HepG2 (cell line): ENCODE results near the gene BCAS3. TPM values are rescaled to one million over a fixed set of nuclear protein-coding genes. Genes with fewer than 3 reads are reported as not detected.

ENCODE experiments used
- ATF4 ChIP-seq, 2 experiments: fragments of 450-650 bp in 1 of 2; sonication (generic) in 1 of 2; formaldehyde crosslinking; IDR thresholded peaks; 2 replicates each; pipeline versions ENCODE4 v1.5.0 to v1.8.0; 2020 to 2022; ENCODE audit warnings: mild to moderate bottlenecking in 1 of 2, missing genetic modification reagents in 1 of 2
- EP300 ChIP-seq, 3 experiments: sonication (generic) in 1 of 3; formaldehyde crosslinking in 1 of 3; IDR thresholded peaks; 2 replicates each; pipeline versions ENCODE4 v1.5.1 to v1.6.1; 2011 to 2020; ENCODE audit warnings: low read depth in 2 of 3, low read length in 2 of 3, borderline replicate concordance in 1 of 3, improper control_type of control experiment in 1 of 3, mild to moderate bottlenecking in 1 of 3, missing genetic modification reagents in 1 of 3, moderate library complexity in 1 of 3
- FOXA3 ChIP-seq: IDR thresholded peaks from 2 replicates; pipeline ENCODE4 v1.6.1; 2016; ENCODE audit warnings: missing genetic modification reagents, missing compliant biosample characterization
- FOXJ3 ChIP-seq: sonication (generic); formaldehyde crosslinking; IDR thresholded peaks from 2 replicates; pipeline ENCODE4 v1.4.0; 2020; ENCODE audit warnings: missing genetic modification reagents, mild to moderate bottlenecking, borderline replicate concordance
- GTF2F1 ChIP-seq: fragments of 150-350 bp; IDR thresholded peaks from 2 replicates; pipeline ENCODE4 v1.6.1; 2014; ENCODE audit warnings: low read length
- HNF1A ChIP-seq, 2 experiments: sonication (generic) in 1 of 2; formaldehyde crosslinking in 1 of 2; IDR thresholded peaks; 2 replicates each; pipeline versions ENCODE4 v1.4.0 to v1.6.1; 2016 to 2020; ENCODE audit warnings: borderline replicate concordance in 1 of 2, low read depth in 1 of 2, mild to moderate bottlenecking in 1 of 2, missing genetic modification reagents in 1 of 2
- LCORL ChIP-seq, 2 experiments: fragments of 450-650 bp in 1 of 2; sonication (generic) in 1 of 2; formaldehyde crosslinking in 1 of 2; IDR thresholded peaks; 2 replicates each; pipeline versions ENCODE4 v1.5.0 to v1.6.1; 2017 to 2020; ENCODE audit warnings: antibody characterized with exemption in 1 of 2, missing genetic modification reagents in 1 of 2
- NFKB2 ChIP-seq: sonication (generic); formaldehyde crosslinking; IDR thresholded peaks from 2 replicates; pipeline ENCODE4 v1.4.0; 2020; ENCODE audit warnings: missing genetic modification reagents, borderline replicate concordance
- NR2F1 ChIP-seq, 2 experiments: fragments of 450-650 bp in 1 of 2; formaldehyde crosslinking in 1 of 2; IDR thresholded peaks; 2 replicates each; pipeline versions ENCODE4 v1.5.0 to v1.6.1; 2016 to 2020; ENCODE audit warnings: mild to moderate bottlenecking in 1 of 2, missing compliant biosample characterization in 1 of 2, missing genetic modification reagents in 1 of 2, moderate library complexity in 1 of 2
- PATZ1 ChIP-seq: sonication (generic); formaldehyde crosslinking; IDR thresholded peaks from 2 replicates; pipeline ENCODE4 v1.4.0; 2020; ENCODE audit warnings: missing genetic modification reagents
- PAX8 ChIP-seq: sonication (generic); formaldehyde crosslinking; IDR thresholded peaks from 2 replicates; pipeline ENCODE4 v1.8.0; 2022; ENCODE audit warnings: mild to moderate bottlenecking, missing genetic modification reagents, borderline replicate concordance
- POGZ ChIP-seq: sonication (generic); formaldehyde crosslinking; IDR thresholded peaks from 2 replicates; pipeline ENCODE4 v1.4.0; 2020; ENCODE audit warnings: mild to moderate bottlenecking, missing genetic modification reagents
- SNAPC5 ChIP-seq: sonication (generic); formaldehyde crosslinking; IDR thresholded peaks from 2 replicates; pipeline ENCODE4 v1.8.1; 2023; ENCODE audit warnings: mild to moderate bottlenecking, missing genetic modification reagents, borderline replicate concordance
- SRF ChIP-seq: IDR thresholded peaks from 2 replicates; pipeline ENCODE4 v1.6.1; 2011; ENCODE audit warnings: mild to moderate bottlenecking, low read depth, low read length, moderate library complexity
- USF2 ChIP-seq, 2 experiments: sonication (generic) in 1 of 2; formaldehyde crosslinking in 1 of 2; IDR thresholded peaks; 2 replicates each; pipeline versions ENCODE4 v1.5.1 to v1.6.1; 2011 to 2020; ENCODE audit warnings: borderline replicate concordance in 1 of 2, low read depth in 1 of 2, low read length in 1 of 2, mild to moderate bottlenecking in 1 of 2, missing genetic modification reagents in 1 of 2, moderate library complexity in 1 of 2
- ZNF230 ChIP-seq: sonication (generic); formaldehyde crosslinking; IDR thresholded peaks from 2 replicates; pipeline ENCODE4 v1.4.0; 2020; ENCODE audit warnings: mild to moderate bottlenecking, missing genetic modification reagents
- ZNF34 ChIP-seq: sonication (generic); formaldehyde crosslinking; IDR thresholded peaks from 2 replicates; pipeline ENCODE4 v1.4.0; 2020; ENCODE audit warnings: mild to moderate bottlenecking, missing genetic modification reagents, borderline replicate concordance
- ZNF670 ChIP-seq: sonication (generic); formaldehyde crosslinking; IDR thresholded peaks from 2 replicates; pipeline ENCODE4 v1.8.0; 2022; ENCODE audit warnings: mild to moderate bottlenecking, missing genetic modification reagents, borderline replicate concordance
- polyA plus RNA-seq, 8 experiments: library from polyadenylated mRNA; depleted of rRNA in 3 of 8; stranded (reverse) in 7 of 8; unstranded in 1 of 8; fragments of >200 nt; fragmentation: Illumina TruSeq in 4 of 8; extraction: Trizol in 4 of 8; gene quantifications; 2 replicates each; pipeline versions ENCODE4 v1.2.1 to v1.2.3, GENCODE V29; 2011 to 2016; ENCODE audit warnings: low read depth in 4 of 8, missing spikeins in 1 of 8, mixed read lengths in 1 of 8; ENCODE audit not compliant: insufficient read depth in 1 of 8
- total RNA-seq, 5 experiments: library from RNA; depleted of rRNA; stranded (reverse); fragments of >200 nt; fragmentation: Illumina TruSeq; extraction: Trizol; gene quantifications; 2 replicates each; pipeline ENCODE4 v1.2.3, GENCODE V29; 2016; ENCODE audit warnings: low read depth in 1 of 5

BCAS3 gene
- total and polyA plus RNA-seq, 2 of the 13 experiments (the other 11 are each of a cell fraction or from before 2014, with no cell fraction given), result 10.7 to 11.2 TPM

GRCh38 chr17:61091096-61091495 lies 413.4 kb downstream of the BCAS3 start (continued):
- TF ChIP-seq GTF2F1 (no peak), SNAPC5 (CRISPR knock-in tag) (no peak), SRF (no peak), POGZ (CRISPR knock-in tag) (0 out of 2 replicates have a peak, but pooled peaks have one; percentile 29), ZNF230 (CRISPR knock-in tag) (no peak), EP300 (IDR thresholded peaks at IDR 0.05; ENCODE audit: low read depth in 2 of 2, low read length in 2 of 2) (peak in 1 of 2 experiments; percentile 41; a peak in 1 of 4 replicates), EP300 (CRISPR knock-in tag; IDR thresholded peaks at IDR 0.05; ENCODE audit: borderline replicate concordance) (no peak), NFKB2 (CRISPR knock-in tag) (no peak), USF2 (IDR thresholded peaks at IDR 0.05; ENCODE audit: low read depth, low read length) (no peak), USF2 (CRISPR knock-in tag; IDR thresholded peaks at IDR 0.05; ENCODE audit: borderline replicate concordance) (no peak), ATF4 (CRISPR knock-in tag; IDR thresholded peaks at IDR 0.05) (peak in 1 of 2 experiments; percentile 71; a peak in 2 of 4 replicates), LCORL (IDR thresholded peaks at IDR 0.05) (no peak), LCORL (CRISPR knock-in tag; IDR thresholded peaks at IDR 0.05) (0 out of 2 replicates have a peak, but pooled peaks have one; percentile 33), PATZ1 (CRISPR knock-in tag) (0 out of 2 replicates have a peak, but pooled peaks have one; percentile 11), HNF1A (IDR thresholded peaks at IDR 0.05; ENCODE audit: low read depth) (no peak), HNF1A (CRISPR knock-in tag; IDR thresholded peaks at IDR 0.05; ENCODE audit: borderline replicate concordance) (no peak), ZNF34 (CRISPR knock-in tag) (no peak), NR2F1 (CRISPR knock-in tag; IDR thresholded peaks at IDR 0.05) (no peak), FOXJ3 (CRISPR knock-in tag) (no peak), ZNF670 (CRISPR knock-in tag) (no peak), FOXA3 (0 out of 2 replicates have a peak, but pooled peaks have one; percentile 17), PAX8 (no peak)
